ENCODE data around the gene ABLIM2. TPM values are rescaled to one million over a fixed set of nuclear protein-coding genes. Genes with fewer than 3 reads are reported as not detected.

Gene ABLIM2
- polyA plus RNA-seq, 2 of the 4 experiments (the other 2 are of a cell fraction), result 0.21 to 0.40 TPM

DNA sequence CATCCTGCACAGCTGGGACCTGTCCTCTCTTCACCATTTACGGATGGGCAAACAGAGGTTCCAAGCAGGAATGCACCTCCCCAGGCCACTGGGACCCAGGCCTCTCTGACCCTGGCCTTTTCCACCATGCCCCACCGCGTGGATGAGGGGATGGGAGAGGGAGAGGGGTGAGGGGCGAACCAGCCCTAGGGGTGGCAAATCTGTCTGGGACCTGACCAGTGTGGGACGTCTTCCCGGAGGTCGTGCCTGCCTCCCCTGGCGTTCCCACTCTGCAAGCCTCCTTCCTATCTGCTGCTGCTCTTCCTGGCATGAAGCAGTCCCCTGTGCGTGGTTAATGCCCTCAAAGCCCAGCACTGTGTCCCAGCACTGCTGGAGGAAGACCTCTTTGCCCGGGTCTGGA lies 35.9 kb downstream of the ABLIM2 start:
- Histone ChIP-seq H3K4me2 (no peak overlapping the region), H3K27ac (no peak overlapping the region), H3K9me3 (no peaks in the 10 kb centered on the region), H3K4me3 (no peak overlapping the region), H3K4me1 (no peaks in the 10 kb centered on the region)
- 62% methylated on average over 7 of the region's 10 CpGs for WGBS (ENCODE audit: missing lambda C conversion rate)
- ChIA-PET CTCF (no interaction called here), POLR2A (no interaction called here)
- FAIRE-seq (no peak), DNase-seq (ENCODE audit: low read depth in 1 of 2, low spot score in 1 of 2) (no peak), ATAC-seq (no peak)
- TF ChIP-seq EP300 (IDR thresholded peaks at IDR 0.05) (no peak), RFX5 (IDR thresholded peaks at IDR 0.05) (no peak), JUNB (IDR thresholded peaks at IDR 0.05) (no peak), HOXB13 (CRISPR knock-in tag; IDR thresholded peaks at IDR 0.05; ENCODE audit: low read depth) (no peak), HDAC2 (IDR thresholded peaks at IDR 0.05) (no peak), MYC (IDR thresholded peaks at IDR 0.05; ENCODE audit: borderline replicate concordance, low read length) (no peak), FOXS1 (CRISPR knock-in tag; IDR thresholded peaks at IDR 0.05) (no peak), NR3C1 (IDR thresholded peaks at IDR 0.05) (no peak), PHF8 (IDR thresholded peaks at IDR 0.05; ENCODE audit: borderline replicate concordance, low read depth) (no peak), HOXB5 (CRISPR knock-in tag; IDR thresholded peaks at IDR 0.05) (no peak), CBX2 (IDR thresholded peaks at IDR 0.05; ENCODE audit: borderline replicate concordance, low read depth) (no peak), MAZ (IDR thresholded peaks at IDR 0.05; ENCODE audit: borderline replicate concordance, low read depth, low read length) (no peak), SMC3 (IDR thresholded peaks at IDR 0.05) (no peak), RNF2 (IDR thresholded peaks at IDR 0.05; ENCODE audit: borderline replicate concordance, low read depth) (no peak), JUN (IDR thresholded peaks at IDR 0.05) (no peak), BHLHE40 (IDR thresholded peaks at IDR 0.05; ENCODE audit: low read depth, low read length) (no peak)
- TF ChIP-seq, protein P1, sequence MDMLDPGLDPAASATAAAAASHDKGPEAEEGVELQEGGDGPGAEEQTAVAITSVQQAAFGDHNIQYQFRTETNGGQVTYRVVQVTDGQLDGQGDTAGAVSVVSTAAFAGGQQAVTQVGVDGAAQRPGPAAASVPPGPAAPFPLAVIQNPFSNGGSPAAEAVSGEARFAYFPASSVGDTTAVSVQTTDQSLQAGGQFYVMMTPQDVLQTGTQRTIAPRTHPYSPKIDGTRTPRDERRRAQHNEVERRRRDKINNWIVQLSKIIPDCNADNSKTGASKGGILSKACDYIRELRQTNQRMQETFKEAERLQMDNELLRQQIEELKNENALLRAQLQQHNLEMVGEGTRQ (IDR thresholded peaks at IDR 0.05), result no peak
- TF ChIP-seq, protein P2, sequence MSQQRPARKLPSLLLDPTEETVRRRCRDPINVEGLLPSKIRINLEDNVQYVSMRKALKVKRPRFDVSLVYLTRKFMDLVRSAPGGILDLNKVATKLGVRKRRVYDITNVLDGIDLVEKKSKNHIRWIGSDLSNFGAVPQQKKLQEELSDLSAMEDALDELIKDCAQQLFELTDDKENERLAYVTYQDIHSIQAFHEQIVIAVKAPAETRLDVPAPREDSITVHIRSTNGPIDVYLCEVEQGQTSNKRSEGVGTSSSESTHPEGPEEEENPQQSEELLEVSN (IDR thresholded peaks at IDR 0.05; ENCODE audit: borderline replicate concordance, low read depth), result no peak
- TF ChIP-seq, protein P3, sequence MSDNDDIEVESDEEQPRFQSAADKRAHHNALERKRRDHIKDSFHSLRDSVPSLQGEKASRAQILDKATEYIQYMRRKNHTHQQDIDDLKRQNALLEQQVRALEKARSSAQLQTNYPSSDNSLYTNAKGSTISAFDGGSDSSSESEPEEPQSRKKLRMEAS (IDR thresholded peaks at IDR 0.05), result no peak

DNA sequence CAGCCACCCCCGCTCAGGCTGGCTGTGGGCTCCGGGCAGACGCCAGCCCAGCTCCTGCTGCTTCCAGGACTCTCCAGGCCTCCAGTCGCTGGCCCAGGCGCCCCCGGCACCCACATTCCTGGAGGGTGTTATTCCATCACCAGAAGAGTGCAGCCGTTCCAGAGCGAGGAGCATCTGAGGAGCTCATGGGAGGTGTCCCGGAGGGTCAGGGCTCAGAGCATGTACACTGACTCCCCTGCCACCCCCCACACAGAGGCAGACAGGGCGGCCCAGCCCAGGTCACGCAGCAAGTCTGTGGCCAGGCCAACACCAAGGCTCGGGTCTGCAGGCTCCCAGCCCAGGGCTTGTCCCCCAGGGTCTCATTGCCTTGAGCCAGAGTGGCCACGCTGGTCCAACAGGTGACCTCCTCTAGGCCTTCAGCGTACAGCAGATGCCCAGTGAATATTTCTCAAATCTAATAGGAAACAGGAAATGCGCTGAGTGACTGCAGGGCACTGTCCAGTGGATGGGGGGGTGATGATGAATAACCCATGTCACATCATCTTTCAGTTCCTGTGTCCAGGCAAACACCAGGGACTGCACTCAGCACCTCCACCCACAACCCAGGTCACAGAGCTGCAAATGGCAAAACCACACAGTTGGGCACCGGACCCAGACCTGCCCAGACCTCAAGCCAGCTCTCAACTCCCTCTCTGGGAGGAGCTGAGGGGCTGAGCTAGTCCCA lies 37.2 kb downstream of the ABLIM2 start:
- Histone ChIP-seq H3K4me1 (no peaks in the 10 kb centered on the region), H3K4me3 (no peak overlapping the region), H3K4me2 (no peak overlapping the region), H3K27ac (no peak overlapping the region), H3K9me3 (no peaks in the 10 kb centered on the region)
- POLR2A ChIA-PET, result no interaction called here
- no peak for FAIRE-seq
- no peak for ATAC-seq
- CTCF ChIA-PET, result no interaction called here
- no peak for TF ChIP-seq MAFK (IDR thresholded peaks at IDR 0.05; ENCODE audit: partially characterized antibody)
- TF ChIP-seq KDM1A (IDR thresholded peaks at IDR 0.05; ENCODE audit: low read depth), result no peak
- TF ChIP-seq ZSCAN20 (CRISPR knock-in tag; IDR thresholded peaks at IDR 0.05), result no peak
- TF ChIP-seq NR3C1 (IDR thresholded peaks at IDR 0.05), result no peak
- TF ChIP-seq JUN (IDR thresholded peaks at IDR 0.05), result no peak
- no peak for TF ChIP-seq MAZ (IDR thresholded peaks at IDR 0.05; ENCODE audit: borderline replicate concordance, low read depth, low read length)
- no peak for TF ChIP-seq CBX8 (IDR thresholded peaks at IDR 0.05)
- TF ChIP-seq, protein P4, sequence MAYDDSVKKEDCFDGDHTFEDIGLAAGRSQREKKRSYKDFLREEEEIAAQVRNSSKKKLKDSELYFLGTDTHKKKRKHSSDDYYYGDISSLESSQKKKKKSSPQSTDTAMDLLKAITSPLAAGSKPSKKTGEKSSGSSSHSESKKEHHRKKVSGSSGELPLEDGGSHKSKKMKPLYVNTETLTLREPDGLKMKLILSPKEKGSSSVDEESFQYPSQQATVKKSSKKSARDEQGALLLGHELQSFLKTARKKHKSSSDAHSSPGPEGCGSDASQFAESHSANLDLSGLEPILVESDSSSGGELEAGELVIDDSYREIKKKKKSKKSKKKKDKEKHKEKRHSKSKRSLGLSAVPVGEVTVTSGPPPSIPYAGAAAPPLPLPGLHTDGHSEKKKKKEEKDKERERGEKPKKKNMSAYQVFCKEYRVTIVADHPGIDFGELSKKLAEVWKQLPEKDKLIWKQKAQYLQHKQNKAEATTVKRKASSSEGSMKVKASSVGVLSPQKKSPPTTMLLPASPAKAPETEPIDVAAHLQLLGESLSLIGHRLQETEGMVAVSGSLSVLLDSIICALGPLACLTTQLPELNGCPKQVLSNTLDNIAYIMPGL (CRISPR knock-in tag; IDR thresholded peaks at IDR 0.05; ENCODE audit: borderline replicate concordance), result no peak
- TF ChIP-seq, protein P5, sequence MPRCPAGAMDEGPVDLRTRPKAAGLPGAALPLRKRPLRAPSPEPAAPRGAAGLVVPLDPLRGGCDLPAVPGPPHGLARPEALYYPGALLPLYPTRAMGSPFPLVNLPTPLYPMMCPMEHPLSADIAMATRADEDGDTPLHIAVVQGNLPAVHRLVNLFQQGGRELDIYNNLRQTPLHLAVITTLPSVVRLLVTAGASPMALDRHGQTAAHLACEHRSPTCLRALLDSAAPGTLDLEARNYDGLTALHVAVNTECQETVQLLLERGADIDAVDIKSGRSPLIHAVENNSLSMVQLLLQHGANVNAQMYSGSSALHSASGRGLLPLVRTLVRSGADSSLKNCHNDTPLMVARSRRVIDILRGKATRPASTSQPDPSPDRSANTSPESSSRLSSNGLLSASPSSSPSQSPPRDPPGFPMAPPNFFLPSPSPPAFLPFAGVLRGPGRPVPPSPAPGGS (IDR thresholded peaks at IDR 0.05), result no peak
- TF ChIP-seq, protein P6, sequence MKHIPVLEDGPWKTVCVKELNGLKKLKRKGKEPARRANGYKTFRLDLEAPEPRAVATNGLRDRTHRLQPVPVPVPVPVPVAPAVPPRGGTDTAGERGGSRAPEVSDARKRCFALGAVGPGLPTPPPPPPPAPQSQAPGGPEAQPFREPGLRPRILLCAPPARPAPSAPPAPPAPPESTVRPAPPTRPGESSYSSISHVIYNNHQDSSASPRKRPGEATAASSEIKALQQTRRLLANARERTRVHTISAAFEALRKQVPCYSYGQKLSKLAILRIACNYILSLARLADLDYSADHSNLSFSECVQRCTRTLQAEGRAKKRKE (CRISPR knock-in tag; IDR thresholded peaks at IDR 0.05; ENCODE audit: low read depth), result no peak
- TF ChIP-seq, protein P1 (IDR thresholded peaks at IDR 0.05), result no peak
- TF ChIP-seq JUNB (IDR thresholded peaks at IDR 0.05), result no peak
- TF ChIP-seq HOXA7 (CRISPR knock-in tag; IDR thresholded peaks at IDR 0.05), result no peak
- no peak for TF ChIP-seq POLR2AphosphoS2 (conservative IDR thresholded peaks at IDR 0.05; ENCODE audit: low read length)
- TF ChIP-seq NFE2L2 (conservative IDR thresholded peaks at IDR 0.05; ENCODE audit: low read length), result no peak
- TF ChIP-seq RFX5 (IDR thresholded peaks at IDR 0.05), result no peak
- WGBS (ENCODE audit: missing lambda C conversion rate), result 85% methylated on average over 11 of the region's 16 CpGs
- DNase-seq (ENCODE audit: low read depth in 1 of 2, low spot score in 1 of 2), result no peak
